Muscle layer of duodenum (tissue), 2 donors: ENCODE measurements around the gene SYNPO.

Experiments
- H3K27ac ChIP-seq: one replicate; pipeline ENCODE4 v1.7.0; 2013; ENCODE audit warnings: mild to moderate bottlenecking, low read length
- H3K27me3 ChIP-seq: one replicate; pipeline ENCODE4 v1.7.0; 2013; ENCODE audit warnings: low read depth, mild to moderate bottlenecking, control low read depth, low read length
- H3K36me3 ChIP-seq, 2 donors: one replicate each; pipeline ENCODE4 v1.7.0; 2013; ENCODE audit warnings: low read length in 2 of 2, control low read depth in 1 of 2, mild to moderate bottlenecking in 1 of 2; ENCODE audit not compliant: insufficient read depth in 2 of 2, control insufficient read depth in 1 of 2
- H3K4me1 ChIP-seq, 2 donors: one replicate each; pipeline ENCODE4 v1.7.0; 2013; ENCODE audit warnings: low read length in 2 of 2, mild to moderate bottlenecking in 2 of 2, control low read depth in 1 of 2, moderate library complexity in 1 of 2; ENCODE audit not compliant: insufficient read depth in 2 of 2, control insufficient read depth in 1 of 2
- H3K4me3 ChIP-seq, 2 donors: one replicate each; pipeline ENCODE4 v1.7.0; 2013; ENCODE audit warnings: low read length in 2 of 2, low read depth in 1 of 2, mild to moderate bottlenecking in 1 of 2
- H3K9me3 ChIP-seq, 2 donors: one replicate each; pipeline ENCODE4 v1.7.0; 2013; ENCODE audit warnings: low read length in 2 of 2, control low read depth in 1 of 2, mild to moderate bottlenecking in 1 of 2; ENCODE audit not compliant: control insufficient read depth in 1 of 2
- donor health status: healthy.

SYNPO gene

GRCh38 chr5:150618588-150619281, 21.7 kb upstream of the SYNPO start:
- Histone ChIP-seq H3K9me3 (no peaks in the 10 kb centered on the region), H3K4me3 (no peak overlapping the region), H3K4me1 (peaks cover 48 to 56% of the 10 kb centered on the region in 2 donors), H3K27me3 (no peaks in the 10 kb centered on the region), H3K36me3 (no peaks in the 10 kb centered on the region), H3K27ac (peak overlapping the region; percentile 34)

DNA sequence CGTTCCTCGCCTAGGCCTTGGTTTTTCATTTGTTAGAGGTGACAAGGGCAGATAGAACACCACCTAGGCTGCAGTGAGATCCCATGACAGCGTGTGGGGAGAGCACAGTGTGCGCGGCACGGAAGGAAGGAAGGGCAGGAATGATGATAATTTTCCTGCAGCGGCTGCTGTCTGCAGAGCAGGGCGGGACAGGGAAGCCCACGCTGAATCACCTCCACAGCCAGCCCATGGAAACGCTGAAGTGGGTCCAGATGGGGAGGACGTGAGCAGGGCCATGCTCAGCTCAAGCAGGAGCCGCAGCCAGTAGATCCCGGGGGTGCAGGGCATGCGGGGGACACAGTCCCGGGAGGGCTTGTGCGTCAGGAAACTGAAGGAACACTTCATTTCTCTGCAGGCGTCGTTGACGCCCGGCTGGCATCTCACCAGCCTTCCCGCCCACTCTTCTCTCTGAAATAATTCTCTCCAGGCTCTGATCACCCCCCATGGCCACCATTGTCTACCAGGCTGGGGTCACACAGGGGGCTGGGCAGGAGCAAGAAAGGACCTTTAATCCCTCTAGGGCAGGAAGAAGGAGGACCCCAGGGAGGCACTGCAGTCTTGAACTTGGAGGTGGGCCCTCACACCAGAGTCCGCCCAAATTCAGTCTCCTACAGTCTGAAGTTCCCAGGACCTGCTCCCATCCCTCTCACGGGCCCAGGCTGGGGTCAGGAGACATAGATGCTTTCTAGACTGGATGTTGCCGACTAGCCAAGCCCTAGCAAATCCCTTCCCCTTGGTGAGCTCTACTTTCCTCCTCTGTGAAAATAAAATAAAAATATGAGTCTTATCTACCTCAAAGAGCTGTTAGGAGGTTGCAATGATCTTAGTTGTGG, 20.9 kb upstream of the SYNPO start:
- Histone ChIP-seq H3K4me3 (no peak overlapping the region), H3K4me1 (peaks cover 45 to 54% of the 10 kb centered on the region in 2 donors)

DNA sequence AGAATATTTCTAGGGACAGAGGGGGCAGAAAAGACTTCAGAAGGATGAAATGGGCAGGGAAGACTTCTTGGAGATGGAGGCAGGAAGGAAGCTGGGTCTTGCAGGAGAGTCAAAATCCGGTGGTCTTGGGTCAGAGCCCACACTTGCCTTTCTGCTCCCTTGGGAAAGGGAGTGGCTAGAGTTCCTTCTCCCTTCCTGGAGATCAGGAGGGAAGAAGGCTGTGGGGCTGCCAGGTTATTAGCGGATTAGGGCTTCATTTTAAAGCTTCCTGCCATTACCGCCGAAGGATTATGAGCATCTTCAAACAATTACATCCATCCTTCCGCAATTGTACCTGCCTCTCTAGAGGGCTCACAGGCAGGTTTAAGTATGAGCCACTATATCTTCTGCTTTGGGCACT, 19.2 kb upstream of the SYNPO start:
- Histone ChIP-seq H3K4me1 (peaks cover 29 to 42% of the 10 kb centered on the region in 2 donors), H3K27me3 (no peaks in the 10 kb centered on the region), H3K27ac (no peak overlapping the region), H3K4me3 (no peak overlapping the region), H3K9me3 (no peaks in the 10 kb centered on the region), H3K36me3 (no peaks in the 10 kb centered on the region)

More for the DNA sequence above, 20.9 kb upstream of the SYNPO start:
- H3K36me3 ChIP-seq: no peaks in the 10 kb centered on the region
- H3K9me3 ChIP-seq: no peaks in the 10 kb centered on the region
- no peaks in the 10 kb centered on the region for H3K27me3 ChIP-seq
- peak overlapping the region; percentile 34 for H3K27ac ChIP-seq

DNA sequence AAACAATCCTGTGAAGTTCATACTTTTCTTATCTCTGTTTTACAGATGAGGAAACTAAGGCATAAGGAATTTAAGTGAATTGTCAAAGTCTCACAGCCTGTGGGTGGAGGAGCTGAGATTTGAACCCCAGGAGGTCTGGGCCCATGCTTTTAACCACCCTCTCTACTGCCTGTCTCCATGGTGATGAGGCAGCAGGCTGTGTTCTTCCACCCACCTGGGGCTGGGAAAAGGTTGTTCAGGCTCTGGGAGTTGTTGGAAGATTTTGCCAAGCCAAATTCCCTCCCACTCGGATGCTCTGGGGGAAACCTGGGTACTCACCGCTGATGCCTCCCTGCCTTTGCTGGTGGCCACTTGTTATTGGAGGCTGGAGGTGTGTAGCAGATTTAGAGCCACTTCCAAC, 18.3 kb upstream of the SYNPO start:
- no peak overlapping the region for H3K27ac ChIP-seq

DNA sequence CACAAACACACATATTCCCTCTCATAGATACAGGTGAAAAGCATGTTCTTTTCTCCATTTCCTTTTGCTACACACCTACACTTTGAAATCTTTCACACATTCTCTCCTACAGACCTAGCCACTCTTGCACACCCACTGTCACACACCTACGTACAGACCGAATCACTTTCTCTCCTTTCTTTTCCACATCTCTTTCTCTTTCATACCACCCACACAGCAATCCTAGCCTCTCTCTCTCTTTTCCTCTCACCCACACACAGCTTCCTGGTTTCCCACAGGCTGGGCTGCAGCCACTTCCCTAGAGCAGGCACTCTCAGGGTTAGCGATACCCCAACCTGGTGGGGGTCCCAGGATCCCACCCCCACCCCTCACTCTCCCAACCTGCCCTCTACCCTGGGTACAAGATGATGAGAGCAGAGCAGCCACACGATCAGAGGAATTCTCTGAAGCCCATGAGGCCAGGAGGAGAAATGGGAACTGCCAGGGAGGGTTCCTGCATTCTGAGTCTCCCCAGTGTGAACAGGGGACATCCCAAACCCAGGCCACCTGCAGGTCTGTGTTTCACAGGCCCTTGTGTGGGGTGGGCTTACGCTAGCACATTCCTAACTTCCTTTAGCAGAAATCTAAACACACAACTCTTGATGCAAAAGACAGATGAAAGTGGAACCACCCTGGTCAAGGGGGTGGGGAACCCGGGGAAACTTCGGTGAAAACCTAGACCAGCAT, 17.1 kb upstream of the SYNPO start:
- no peaks in the 10 kb centered on the region for H3K36me3 ChIP-seq
- H3K9me3 ChIP-seq: no peaks in the 10 kb centered on the region
- H3K27me3 ChIP-seq: no peaks in the 10 kb centered on the region
- H3K4me1 ChIP-seq: peaks cover 31 to 39% of the 10 kb centered on the region in 2 donors
- H3K27ac ChIP-seq: peak overlapping the region; percentile 19
- H3K4me3 ChIP-seq: peak overlapping the region in 1 of 2 donors; percentile 28

More for the DNA sequence above, 18.3 kb upstream of the SYNPO start:
- peaks cover 28 to 44% of the 10 kb centered on the region in 2 donors for H3K4me1 ChIP-seq
- H3K4me3 ChIP-seq: no peak overlapping the region
- no peaks in the 10 kb centered on the region for H3K27me3 ChIP-seq
- no peaks in the 10 kb centered on the region for H3K9me3 ChIP-seq
- H3K36me3 ChIP-seq: no peaks in the 10 kb centered on the region

- H3K36me3 ChIP-seq: no peaks in the 10 kb centered on the region
- H3K27ac ChIP-seq: peak overlapping the region; percentile 19
- H3K4me3 ChIP-seq: peak overlapping the region; percentile 9 to 34
- H3K9me3 ChIP-seq: no peaks in the 10 kb centered on the region
- H3K4me1 ChIP-seq: peaks cover 28 to 38% of the 10 kb centered on the region in 2 donors
- H3K27me3 ChIP-seq: no peaks in the 10 kb centered on the region
These were observed 16.6 kb upstream of the SYNPO start for GRCh38 chr5:150623878-150624216.

- peak overlapping the region; percentile 89 for H3K27ac ChIP-seq
- H3K4me1 ChIP-seq: peaks cover 25 to 41% of the 10 kb centered on the region in 2 donors
- H3K36me3 ChIP-seq: no peaks in the 10 kb centered on the region
- no peaks in the 10 kb centered on the region for H3K9me3 ChIP-seq
- H3K4me3 ChIP-seq: peak overlapping the region; percentile 76 to 86
- no peaks in the 10 kb centered on the region for H3K27me3 ChIP-seq
These were observed 15.9 kb upstream of the SYNPO start for GRCh38 chr5:150624334-150625163.

GRCh38 chr5:150625164-150625535, 15.3 kb upstream of the SYNPO start:
- Histone ChIP-seq H3K36me3 (no peaks in the 10 kb centered on the region), H3K4me1 (peaks cover 25 to 36% of the 10 kb centered on the region in 2 donors), H3K9me3 (no peaks in the 10 kb centered on the region), H3K4me3 (peak overlapping the region; percentile 76 to 86), H3K27ac (peak overlapping the region; percentile 89), H3K27me3 (no peaks in the 10 kb centered on the region)

- H3K27ac ChIP-seq: peak overlapping the region; percentile 89
These were observed 14.4 kb upstream of the SYNPO start for GRCh38 chr5:150625831-150626746.

DNA sequence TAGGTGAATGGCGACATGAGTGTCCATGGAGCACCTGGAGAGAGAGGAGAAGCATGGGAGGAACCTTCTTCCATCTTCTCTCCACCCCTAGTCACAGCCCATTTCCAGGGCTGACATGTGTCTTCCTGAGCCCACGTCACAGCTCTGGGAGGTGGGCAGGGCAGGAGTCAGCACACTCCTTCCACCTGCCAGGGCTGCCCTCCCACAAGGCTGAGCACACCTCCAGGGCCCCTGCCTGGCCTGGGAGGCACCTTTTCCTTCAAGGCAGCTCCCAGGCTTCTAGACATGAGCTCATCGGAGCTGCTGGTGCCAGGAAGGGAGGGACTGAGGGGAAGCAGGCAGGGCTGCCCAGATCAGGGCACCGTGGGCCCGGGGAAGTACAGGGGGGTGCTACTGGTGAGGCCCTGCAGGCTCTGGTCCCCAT, 13.6 kb upstream of the SYNPO start:
- Histone ChIP-seq H3K27ac (peak overlapping the region; percentile 89), H3K27me3 (no peaks in the 10 kb centered on the region), H3K36me3 (no peaks in the 10 kb centered on the region), H3K9me3 (no peaks in the 10 kb centered on the region), H3K4me3 (peak overlapping the region; percentile 76 to 86), H3K4me1 (peaks cover 25 to 53% of the 10 kb centered on the region in 2 donors)

More at GRCh38 chr5:150625831-150626746, 14.4 kb upstream of the SYNPO start:
- no peaks in the 10 kb centered on the region for H3K9me3 ChIP-seq
- H3K4me1 ChIP-seq: peaks cover 25 to 45% of the 10 kb centered on the region in 2 donors
- peak overlapping the region; percentile 76 to 86 for H3K4me3 ChIP-seq
- no peaks in the 10 kb centered on the region for H3K36me3 ChIP-seq
- no peaks in the 10 kb centered on the region for H3K27me3 ChIP-seq
